SU-DHL-6 (cell line): Measurements from ENCODE around the gene CSF1.

Source experiments
- H2AFZ ChIP-seq: fragments of 200-600 bp; sonication (generic); 2 replicates; pipeline ENCODE4 v1.6.1; 2014; ENCODE audit warnings: low read depth, mild to moderate bottlenecking, moderate library complexity, mixed read lengths, antibody characterized with exemption, low read length; ENCODE audit not compliant: severe bottlenecking
- H3F3A ChIP-seq: fragments of 200-600 bp; shearing (Covaris generic); 2 replicates; pipeline ENCODE4 v1.6.0; 2016; ENCODE audit warnings: antibody characterized with exemption, mild to moderate bottlenecking; ENCODE audit not compliant: insufficient read depth
- H3K27ac ChIP-seq: fragments of 200-600 bp; sonication (generic); 2 replicates; pipeline ENCODE4 v1.5.1; 2016; ENCODE audit warnings: low read depth, mild to moderate bottlenecking, low read length, moderate library complexity, mixed read lengths
- H3K27me3 ChIP-seq: fragments of 200-600 bp; sonication (generic), shearing (Covaris generic); 2 replicates; pipeline ENCODE4 v1.6.0; 2014; ENCODE audit warnings: mild to moderate bottlenecking, low read length
- H3K36me3 ChIP-seq: fragments of 200-600 bp; sonication (generic); 2 replicates; pipeline ENCODE4 v1.6.1; 2014; ENCODE audit warnings: mild to moderate bottlenecking, low read length, mixed read lengths
- H3K4me2 ChIP-seq: fragments of 300-600, 200-600 bp; shearing (Covaris generic), sonication (generic); 2 replicates; pipeline ENCODE4 v1.6.0; 2014; ENCODE audit warnings: low read length, low read depth, mild to moderate bottlenecking; ENCODE audit not compliant: poor library complexity, severe bottlenecking
- H3K4me3 ChIP-seq: fragments of 200-600 bp; sonication (generic); 2 replicates; pipeline ENCODE4 v1.5.1; 2014; ENCODE audit warnings: antibody characterized with exemption, low read length, mild to moderate bottlenecking, mixed read lengths; ENCODE audit not compliant: insufficient read depth, poor library complexity, severe bottlenecking
- H3K79me2 ChIP-seq: fragments of 200-600 bp; sonication (generic); 2 replicates; pipeline ENCODE4 v1.6.1; 2014; ENCODE audit warnings: mild to moderate bottlenecking, low read length, moderate library complexity; ENCODE audit not compliant: insufficient read depth
- H3K9ac ChIP-seq: fragments of 200-600 bp; sonication (generic); 2 replicates; pipeline ENCODE4 v1.7.0; 2014; ENCODE audit warnings: mild to moderate bottlenecking, low read length
- H3K9me2 ChIP-seq: fragments of 200-600 bp; sonication (generic); replicated peaks from 2 replicates; pipeline ENCODE4 v1.6.1; 2014; ENCODE audit warnings: low read length; ENCODE audit not compliant: insufficient read depth
- H3K9me3 ChIP-seq: fragments of 200-600 bp; sonication (generic); 2 replicates; pipeline ENCODE4 v1.6.1; 2014; ENCODE audit warnings: low read length, mixed read lengths; ENCODE audit not compliant: insufficient read depth
- H4K20me1 ChIP-seq: fragments of 200-600 bp; sonication (generic); 2 replicates; pipeline ENCODE4 v1.6.1; 2014; ENCODE audit warnings: low read depth, mild to moderate bottlenecking, antibody characterized with exemption, low read length, moderate library complexity, mixed read lengths
- CTCF ChIP-seq: fragments of 200-600 bp; sonication (generic); IDR thresholded peaks from one replicate; pipeline ENCODE4 v1.5.1; 2017; ENCODE audit warnings: antibody characterized with exemption, mild to moderate bottlenecking, low read length, moderate library complexity; ENCODE audit not compliant: insufficient read depth, poor library complexity, severe bottlenecking
- EZH2phosphoT487 ChIP-seq: fragments of 200-600 bp; sonication (generic), shearing (Covaris generic); conservative IDR thresholded peaks from 2 replicates; pipeline ENCODE4 v1.6.1; 2018; ENCODE audit warnings: mild to moderate bottlenecking, antibody characterized with exemption, low read length, moderate library complexity, mixed read lengths

Gene CSF1

GRCh38 chr1:109923131-109923945 is 12.7 kb downstream of the CSF1 start:
- H3K9ac ChIP-seq, result peak overlapping the region; percentile 43
- H3K27me3 ChIP-seq, result no peaks in the 10 kb centered on the region
- peak overlapping the region; percentile 38 for H3K4me3 ChIP-seq

GRCh38 chr1:109923946-109924275 is 13.3 kb downstream of the CSF1 start:
- H2AFZ ChIP-seq, result peak overlapping the region; percentile 76
- TF ChIP-seq CTCF, result no peak
- no peak for TF ChIP-seq EZH2phosphoT487
- no peaks in the 10 kb centered on the region for H4K20me1 ChIP-seq
- no peak overlapping the region for H3K27ac ChIP-seq
- H3K79me2 ChIP-seq, result no peaks in the 10 kb centered on the region
- no peaks in the 10 kb centered on the region for H3K27me3 ChIP-seq
- H3K9ac ChIP-seq, result peak overlapping the region; percentile 43
- no peaks in the 10 kb centered on the region for H3F3A ChIP-seq
- no peaks in the 10 kb centered on the region for H3K9me2 ChIP-seq
- H3K4me2 ChIP-seq, result peak overlapping the region; percentile 54
- H3K36me3 ChIP-seq, result no peaks in the 10 kb centered on the region
- H3K9me3 ChIP-seq, result no peaks in the 10 kb centered on the region
- peak overlapping the region; percentile 38 for H3K4me3 ChIP-seq

More at GRCh38 chr1:109923131-109923945, 12.7 kb downstream of the CSF1 start:
- H2AFZ ChIP-seq, result peak overlapping the region; percentile 76
- H3K36me3 ChIP-seq, result no peaks in the 10 kb centered on the region
- H3F3A ChIP-seq, result no peaks in the 10 kb centered on the region
- H3K79me2 ChIP-seq, result no peaks in the 10 kb centered on the region
- H4K20me1 ChIP-seq, result no peaks in the 10 kb centered on the region
- H3K4me2 ChIP-seq, result peak overlapping the region; percentile 54
- TF ChIP-seq CTCF (peak; percentile 69), EZH2phosphoT487 (no peak)
- H3K9me3 ChIP-seq, result no peaks in the 10 kb centered on the region
- no peak overlapping the region for H3K27ac ChIP-seq
- H3K9me2 ChIP-seq, result no peaks in the 10 kb centered on the region

- peak overlapping the region; percentile 43 for H3K9ac ChIP-seq
- no peaks in the 10 kb centered on the region for H3K9me3 ChIP-seq
- H3K36me3 ChIP-seq, result no peaks in the 10 kb centered on the region
- H3F3A ChIP-seq, result no peaks in the 10 kb centered on the region
- no peaks in the 10 kb centered on the region for H3K27me3 ChIP-seq
- TF ChIP-seq CTCF (no peak), EZH2phosphoT487 (no peak)
- peak overlapping the region; percentile 38 for H3K4me3 ChIP-seq
- H3K79me2 ChIP-seq, result no peaks in the 10 kb centered on the region
- peak overlapping the region; percentile 54 for H3K4me2 ChIP-seq
- no peak overlapping the region for H2AFZ ChIP-seq
- no peak overlapping the region for H3K27ac ChIP-seq
- H3K9me2 ChIP-seq, result no peaks in the 10 kb centered on the region
- no peaks in the 10 kb centered on the region for H4K20me1 ChIP-seq
These were observed 13.7 kb downstream of the CSF1 start for GRCh38 chr1:109924316-109924715.
